ENCODE results near the gene PPFIA1. TPM values are rescaled to one million over a fixed set of nuclear protein-coding genes. Genes with fewer than 3 reads are reported as not detected.

PPFIA1 gene
- total and polyA plus RNA-seq, 4 donors = 27.5 to 85.0 (median 43.5) TPM

DNA sequence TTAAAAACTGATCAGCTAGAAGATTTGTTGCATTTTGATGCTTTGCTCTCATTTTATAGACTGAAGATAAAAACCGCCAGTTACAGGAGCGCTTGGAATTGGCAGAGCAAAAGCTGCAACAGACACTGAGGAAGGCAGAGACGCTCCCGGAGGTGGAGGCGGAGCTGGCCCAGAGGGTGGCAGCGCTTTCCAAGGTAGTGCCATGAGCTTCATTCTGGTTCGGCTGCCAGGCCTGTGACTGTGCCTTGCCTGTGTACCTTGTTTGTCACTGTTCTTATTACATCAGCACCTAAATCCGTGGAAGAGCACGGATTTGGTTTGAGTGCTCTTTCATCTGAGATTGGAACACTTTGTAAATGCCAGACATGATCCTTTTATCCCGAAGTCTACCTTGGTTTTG, 61.4 kb downstream of the PPFIA1 start:
- DNase-seq (no peak), ATAC-seq (ENCODE audit: insufficient read depth, low FRiP score) (no peak)
- WGBS, 2 donors = 94 to 96% methylated on average over 10 of the region's 10 CpGs
- Histone ChIP-seq H3K4me3 (no peak overlapping the region), H3K27me3 (ENCODE audit: control insufficient read depth in 3 of 3, insufficient read depth in 3 of 3, low read length in 2 of 3) (no peaks in the 10 kb centered on the region), H3K27ac (ENCODE audit: low read depth in 1 of 2, low read length in 1 of 2) (no peak overlapping the region), H3K4me1 (ENCODE audit: control insufficient read depth in 5 of 5, insufficient read depth in 5 of 5, low read length in 5 of 5) (peaks cover 0 to 15% (median 0%) of the 10 kb centered on the region in 5 donors), H3K9me3 (ENCODE audit: control insufficient read depth in 4 of 4, insufficient read depth in 3 of 4, low read length in 3 of 4) (no peaks in the 10 kb centered on the region), H3K36me3 (ENCODE audit: control insufficient read depth in 4 of 4, insufficient read depth in 4 of 4, low read length in 4 of 4) (peaks cover 32 to 72% (median 42%) of the 10 kb centered on the region in 4 donors), H3K9ac (ENCODE audit: insufficient read depth in 1 of 2, low read length in 2 of 2) (no peak overlapping the region)
- TF ChIP-seq, protein P1, sequence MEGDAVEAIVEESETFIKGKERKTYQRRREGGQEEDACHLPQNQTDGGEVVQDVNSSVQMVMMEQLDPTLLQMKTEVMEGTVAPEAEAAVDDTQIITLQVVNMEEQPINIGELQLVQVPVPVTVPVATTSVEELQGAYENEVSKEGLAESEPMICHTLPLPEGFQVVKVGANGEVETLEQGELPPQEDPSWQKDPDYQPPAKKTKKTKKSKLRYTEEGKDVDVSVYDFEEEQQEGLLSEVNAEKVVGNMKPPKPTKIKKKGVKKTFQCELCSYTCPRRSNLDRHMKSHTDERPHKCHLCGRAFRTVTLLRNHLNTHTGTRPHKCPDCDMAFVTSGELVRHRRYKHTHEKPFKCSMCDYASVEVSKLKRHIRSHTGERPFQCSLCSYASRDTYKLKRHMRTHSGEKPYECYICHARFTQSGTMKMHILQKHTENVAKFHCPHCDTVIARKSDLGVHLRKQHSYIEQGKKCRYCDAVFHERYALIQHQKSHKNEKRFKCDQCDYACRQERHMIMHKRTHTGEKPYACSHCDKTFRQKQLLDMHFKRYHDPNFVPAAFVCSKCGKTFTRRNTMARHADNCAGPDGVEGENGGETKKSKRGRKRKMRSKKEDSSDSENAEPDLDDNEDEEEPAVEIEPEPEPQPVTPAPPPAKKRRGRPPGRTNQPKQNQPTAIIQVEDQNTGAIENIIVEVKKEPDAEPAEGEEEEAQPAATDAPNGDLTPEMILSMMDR (IDR thresholded peaks at IDR 0.05; ENCODE audit: control extremely low read depth, extremely low read depth) = no peak

DNA sequence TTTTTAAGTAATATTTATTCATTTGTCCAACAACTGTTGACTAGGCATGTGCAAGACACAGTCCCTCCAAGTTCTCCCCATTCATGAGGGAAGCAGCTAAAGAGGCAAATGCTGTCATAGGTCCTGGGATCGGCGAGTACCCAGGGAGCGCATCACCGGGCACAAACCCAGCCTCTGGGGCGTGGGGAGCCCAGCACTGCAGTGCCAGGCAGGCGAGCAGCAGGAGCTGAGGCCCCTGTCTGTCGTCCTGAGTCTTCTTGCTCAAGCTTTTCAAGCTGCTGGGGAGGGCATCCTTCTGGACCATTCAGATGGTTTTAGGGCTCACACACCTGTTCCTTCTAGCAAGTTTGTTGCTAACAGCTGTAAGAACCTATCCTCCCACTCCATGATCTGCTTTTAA, 62.1 kb downstream of the PPFIA1 start:
- H3K27ac ChIP-seq (ENCODE audit: low read depth in 1 of 2, low read length in 1 of 2) = no peak overlapping the region
- no peaks in the 10 kb centered on the region for H3K9me3 ChIP-seq (ENCODE audit: control insufficient read depth in 4 of 4, insufficient read depth in 3 of 4, low read length in 3 of 4)
- 93 to 95% methylated on average over 7 of the region's 7 CpGs for WGBS, 2 donors
- no peak overlapping the region for H3K9ac ChIP-seq (ENCODE audit: insufficient read depth in 1 of 2, low read length in 2 of 2)
- peaks cover 34 to 73% (median 40%) of the 10 kb centered on the region in 4 donors for H3K36me3 ChIP-seq (ENCODE audit: control insufficient read depth in 4 of 4, insufficient read depth in 4 of 4, low read length in 4 of 4)
- H3K27me3 ChIP-seq (ENCODE audit: control insufficient read depth in 3 of 3, insufficient read depth in 3 of 3, low read length in 2 of 3) = no peaks in the 10 kb centered on the region
- peaks cover 0 to 11% (median 0%) of the 10 kb centered on the region in 5 donors for H3K4me1 ChIP-seq (ENCODE audit: control insufficient read depth in 5 of 5, insufficient read depth in 5 of 5, low read length in 5 of 5)
- no peak overlapping the region for H3K4me3 ChIP-seq
- ATAC-seq (ENCODE audit: insufficient read depth, low FRiP score) = no peak
- no peak for DNase-seq
- TF ChIP-seq, protein P1 (IDR thresholded peaks at IDR 0.05; ENCODE audit: control extremely low read depth, extremely low read depth) = no peak

DNA sequence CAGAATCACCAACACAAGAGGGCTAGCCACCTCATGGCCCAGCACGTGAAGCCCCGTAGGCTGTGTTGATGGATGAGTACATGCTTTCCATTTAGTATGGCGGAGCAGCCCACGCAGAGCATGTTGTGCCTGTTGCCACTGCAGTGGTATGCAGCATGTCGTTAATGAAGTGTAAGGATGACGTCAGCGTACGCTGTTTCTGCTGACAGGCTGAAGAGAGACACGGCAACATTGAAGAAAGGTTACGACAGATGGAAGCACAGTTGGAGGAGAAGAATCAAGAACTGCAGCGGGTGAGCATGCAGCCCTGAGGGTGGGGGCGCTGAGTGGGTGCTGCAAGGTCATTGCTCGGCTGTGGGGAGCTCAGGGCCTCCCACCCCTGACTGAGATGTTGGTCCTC, 62.8 kb downstream of the PPFIA1 start:
- peaks cover 0 to 11% (median 0%) of the 10 kb centered on the region in 5 donors for H3K4me1 ChIP-seq (ENCODE audit: control insufficient read depth in 5 of 5, insufficient read depth in 5 of 5, low read length in 5 of 5)
- DNase-seq = peak; percentile 85 to 93 (median 91)
- no peaks in the 10 kb centered on the region for H3K9me3 ChIP-seq (ENCODE audit: control insufficient read depth in 4 of 4, insufficient read depth in 3 of 4, low read length in 3 of 4)
- TF ChIP-seq, protein P1 (IDR thresholded peaks at IDR 0.05; ENCODE audit: control extremely low read depth, extremely low read depth) = no peak
- H3K9ac ChIP-seq (ENCODE audit: insufficient read depth in 1 of 2, low read length in 2 of 2) = no peak overlapping the region
- no peak for ATAC-seq (ENCODE audit: insufficient read depth, low FRiP score)
- no peak overlapping the region for H3K27ac ChIP-seq (ENCODE audit: low read depth in 1 of 2, low read length in 1 of 2)
- peaks cover 37 to 75% (median 40%) of the 10 kb centered on the region in 4 donors for H3K36me3 ChIP-seq (ENCODE audit: control insufficient read depth in 4 of 4, insufficient read depth in 4 of 4, low read length in 4 of 4)
- no peaks in the 10 kb centered on the region for H3K27me3 ChIP-seq (ENCODE audit: control insufficient read depth in 3 of 3, insufficient read depth in 3 of 3, low read length in 2 of 3)
- H3K4me3 ChIP-seq = no peak overlapping the region
- WGBS, 2 donors = 83 to 84% methylated on average over 13 of the region's 13 CpGs

All from lung (tissue), 12 donors.